Tibial nerve (tissue), 4 donors: ENCODE results near the gene RIPOR3. TPM values are rescaled to one million over a fixed set of nuclear protein-coding genes. Genes with fewer than 3 reads are reported as not detected.
"Not testable (repeated sequence)": the region's sequence is repeated elsewhere in the genome, so short reads cannot be mapped to it uniquely, and the experiment has no call there.

Experiments used
- DNase-seq, 2 donors: peaks; one replicate each; pipeline ENCODE4 v3.0.0-alpha.2; 2019; ENCODE audit warnings: low spot score in 2 of 2
- H3K27ac ChIP-seq, 4 donors: fragments of 200-600 bp; sonication (generic) in 3 of 4; one replicate each; pipeline ENCODE4 v1.5.1; 2017 to 2019; ENCODE audit warnings: mild to moderate bottlenecking in 1 of 4
- H3K27me3 ChIP-seq, 2 donors: fragments of 200-600 bp; sonication (generic) in 1 of 2; one replicate each; pipeline versions ENCODE4 v1.5.1 to v1.6.0; 2017 to 2019
- H3K36me3 ChIP-seq, 3 donors: fragments of 200-600 bp; sonication (generic); one replicate each; pipeline ENCODE4 v1.5.1; 2018 to 2019
- H3K4me1 ChIP-seq, 4 donors: fragments of 200-600 bp; sonication (generic) in 3 of 4; one replicate each; pipeline ENCODE4 v1.5.1; 2017 to 2019
- H3K4me3 ChIP-seq, 4 donors: fragments of 200-600 bp; sonication (generic) in 3 of 4; one replicate each; pipeline ENCODE4 v1.5.1; 2017 to 2019; ENCODE audit warnings: mild to moderate bottlenecking in 1 of 4, moderate library complexity in 1 of 4
- H3K9me3 ChIP-seq, 4 donors: fragments of 200-600 bp; sonication (generic) in 3 of 4; one replicate each; pipeline ENCODE4 v1.5.1; 2017 to 2019
- EP300 ChIP-seq, 2 donors: sonication (generic); formaldehyde crosslinking; IDR thresholded peaks; one replicate each; pipeline ENCODE4 v1.6.1; 2017; ENCODE audit warnings: antibody characterized with exemption in 2 of 2, mild to moderate bottlenecking in 1 of 2
- POLR2A ChIP-seq, 2 donors: fragments of 450-650 bp; IDR thresholded peaks; one replicate each; pipeline ENCODE4 v1.6.1; 2017; ENCODE audit warnings: antibody characterized with exemption in 2 of 2, mild to moderate bottlenecking in 2 of 2, moderate library complexity in 2 of 2
- WGBS, 2 donors: methylation state at CpG; one replicate each; pipeline ENCODE4 v1.1.5; 2018; 5-methylcytosine and 5-hydroxymethylcytosine counted together
- total RNA-seq, 4 donors: library from RNA; depleted of rRNA; stranded (reverse); fragments of >200 nt; gene quantifications; one replicate each; pipeline ENCODE4 v1.1.0, GENCODE V29; 2016
- TF ChIP-seq, protein P1 (sequence below), 5 experiments: fragments of 200-600 bp in 3 of 5; fragments of 450-650 bp in 2 of 5; sonication (generic) in 3 of 5; IDR thresholded peaks; one replicate each; pipeline ENCODE4 v1.5.1; 2016 to 2019; ENCODE audit warnings: antibody characterized with exemption in 5 of 5, mild to moderate bottlenecking in 3 of 5, moderate library complexity in 2 of 5

Gene RIPOR3
- total RNA-seq, 4 donors from 2014 or later = 24.5 to 73.0 (median 35.5) TPM

DNA sequence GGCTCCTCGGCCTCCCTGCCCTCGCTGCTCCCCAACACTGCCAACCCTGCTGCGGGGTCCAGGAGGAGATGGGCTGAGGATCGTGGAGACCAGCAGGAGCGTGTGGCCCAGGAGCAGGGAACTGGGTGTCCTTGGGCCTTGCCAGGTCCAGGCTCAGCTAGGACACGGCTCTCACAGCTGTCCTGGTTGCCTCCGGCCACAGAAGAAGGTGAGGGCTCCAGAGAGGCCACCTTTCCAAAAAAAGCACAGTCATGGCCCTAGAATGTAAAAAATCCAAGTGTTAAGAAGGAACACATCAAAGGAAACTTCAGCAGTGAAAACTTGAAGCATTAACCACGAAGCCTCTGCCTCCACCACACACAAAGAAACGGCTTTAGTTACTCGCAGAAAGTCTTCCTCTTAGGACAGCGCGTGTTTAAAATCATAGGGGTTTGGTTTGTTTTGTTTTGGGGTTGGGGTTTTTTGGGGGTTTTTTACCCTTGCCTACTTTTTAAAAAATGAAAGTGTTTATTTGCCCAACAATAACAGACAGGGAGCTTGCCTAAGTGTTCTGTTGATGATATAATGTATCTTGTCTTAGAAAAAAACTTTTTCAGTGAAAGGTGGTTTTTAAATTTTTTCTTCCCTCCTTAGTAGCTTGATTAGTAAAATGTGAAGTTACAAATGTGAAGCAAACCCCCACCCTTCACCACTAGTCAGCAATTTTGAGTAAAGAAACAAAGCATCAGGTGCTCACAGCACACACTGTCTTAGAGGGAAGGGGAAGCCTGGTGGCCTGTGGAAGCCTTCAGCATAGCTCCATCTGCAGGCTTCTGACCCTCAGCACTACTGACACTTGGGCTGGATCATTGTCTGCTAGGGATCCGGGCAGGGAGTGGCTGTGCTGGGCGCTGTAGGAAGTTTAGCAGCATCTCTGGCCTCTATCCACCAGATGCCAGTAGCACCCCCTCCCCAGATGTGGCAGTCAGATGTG lies 121.2 kb downstream of the RIPOR3 start:
- no peaks in the 10 kb centered on the region for H3K27me3 ChIP-seq
- no peaks in the 10 kb centered on the region for H3K9me3 ChIP-seq
- no peak overlapping the region for H3K4me3 ChIP-seq
- WGBS, 2 donors = 80 to 84% methylated on average over 13 of the region's 14 CpGs
- H3K36me3 ChIP-seq = peaks cover 0 to 57% (median 14%) of the 10 kb centered on the region in 3 donors
- TF ChIP-seq POLR2A (IDR thresholded peaks at IDR 0.05) = no peak
- TF ChIP-seq, protein P1, sequence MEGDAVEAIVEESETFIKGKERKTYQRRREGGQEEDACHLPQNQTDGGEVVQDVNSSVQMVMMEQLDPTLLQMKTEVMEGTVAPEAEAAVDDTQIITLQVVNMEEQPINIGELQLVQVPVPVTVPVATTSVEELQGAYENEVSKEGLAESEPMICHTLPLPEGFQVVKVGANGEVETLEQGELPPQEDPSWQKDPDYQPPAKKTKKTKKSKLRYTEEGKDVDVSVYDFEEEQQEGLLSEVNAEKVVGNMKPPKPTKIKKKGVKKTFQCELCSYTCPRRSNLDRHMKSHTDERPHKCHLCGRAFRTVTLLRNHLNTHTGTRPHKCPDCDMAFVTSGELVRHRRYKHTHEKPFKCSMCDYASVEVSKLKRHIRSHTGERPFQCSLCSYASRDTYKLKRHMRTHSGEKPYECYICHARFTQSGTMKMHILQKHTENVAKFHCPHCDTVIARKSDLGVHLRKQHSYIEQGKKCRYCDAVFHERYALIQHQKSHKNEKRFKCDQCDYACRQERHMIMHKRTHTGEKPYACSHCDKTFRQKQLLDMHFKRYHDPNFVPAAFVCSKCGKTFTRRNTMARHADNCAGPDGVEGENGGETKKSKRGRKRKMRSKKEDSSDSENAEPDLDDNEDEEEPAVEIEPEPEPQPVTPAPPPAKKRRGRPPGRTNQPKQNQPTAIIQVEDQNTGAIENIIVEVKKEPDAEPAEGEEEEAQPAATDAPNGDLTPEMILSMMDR (IDR thresholded peaks at IDR 0.05) = peak in 2 of 5 experiments; percentile 18 to 26
- no peak for DNase-seq
- H3K4me1 ChIP-seq = peaks cover 0 to 56% (median 10%) of the 10 kb centered on the region in 4 donors
- H3K27ac ChIP-seq = peak overlapping the region in 2 of 4 donors; percentile 23 to 59

DNA sequence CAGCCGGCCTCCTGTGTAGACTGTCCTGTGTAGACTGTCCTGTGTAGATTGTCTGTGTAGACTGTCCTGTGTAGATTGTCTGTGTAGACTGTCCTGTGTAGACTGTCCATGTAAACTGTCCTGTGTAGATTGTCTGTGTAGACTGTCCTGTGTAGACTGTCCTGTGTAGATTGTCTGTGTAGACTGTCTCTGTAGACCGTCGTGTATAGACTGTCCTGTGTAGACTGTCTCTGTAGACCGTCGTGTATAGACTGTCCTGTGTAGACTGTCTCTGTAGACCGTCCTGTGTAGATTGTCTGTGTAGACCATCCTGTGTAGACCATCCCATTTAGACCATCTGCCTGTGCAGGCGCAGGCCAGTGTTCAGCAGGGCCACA lies 121.9 kb downstream of the RIPOR3 start:
- peaks cover 0 to 52% (median 18%) of the 10 kb centered on the region in 3 donors for H3K36me3 ChIP-seq
- H3K4me3 ChIP-seq, H3K9me3 ChIP-seq, DNase-seq, H3K27me3 ChIP-seq: not testable (repeated sequence)
- WGBS, 2 donors = 90 to 95% methylated on average over 7 of the region's 7 CpGs
- peaks cover 0 to 60% (median 10%) of the 10 kb centered on the region in 4 donors for H3K4me1 ChIP-seq
- H3K27ac ChIP-seq = peak overlapping the region in 2 of 4 donors; percentile 23 to 59

DNA sequence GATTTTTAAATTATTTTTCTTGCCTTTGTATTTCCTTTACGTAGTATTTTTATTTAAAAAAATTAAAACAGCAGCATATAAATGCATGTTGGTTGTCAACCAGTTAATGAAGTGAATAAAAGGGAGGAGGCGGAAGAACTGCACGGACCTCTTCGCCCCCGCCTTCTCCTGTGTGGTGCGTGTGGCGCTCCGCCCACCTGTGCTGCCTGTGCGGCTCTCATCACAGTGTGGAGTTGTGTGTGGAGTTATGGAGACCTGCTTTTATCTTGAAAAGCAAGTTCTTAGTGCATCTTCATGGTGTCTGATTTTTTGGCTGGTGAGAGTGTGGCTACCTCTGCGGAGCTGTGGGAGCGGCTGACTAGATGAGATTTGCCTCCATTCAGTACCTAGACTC lies 122.8 kb downstream of the RIPOR3 start:
- Histone ChIP-seq H3K27me3 (no peaks in the 10 kb centered on the region), H3K4me1 (peaks cover 0 to 53% (median 10%) of the 10 kb centered on the region in 4 donors), H3K9me3 (no peaks in the 10 kb centered on the region), H3K4me3 (no peak overlapping the region), H3K27ac (no peak overlapping the region), H3K36me3 (peaks cover 0 to 46% (median 14%) of the 10 kb centered on the region in 3 donors)
- TF ChIP-seq, protein P1 (IDR thresholded peaks at IDR 0.05) = no peak
- TF ChIP-seq EP300 (IDR thresholded peaks at IDR 0.05) (no peak), POLR2A (IDR thresholded peaks at IDR 0.05) (no peak)
- 73% methylated on average over 11 of the region's 11 CpGs for WGBS, 2 donors
- no peak for DNase-seq

DNA sequence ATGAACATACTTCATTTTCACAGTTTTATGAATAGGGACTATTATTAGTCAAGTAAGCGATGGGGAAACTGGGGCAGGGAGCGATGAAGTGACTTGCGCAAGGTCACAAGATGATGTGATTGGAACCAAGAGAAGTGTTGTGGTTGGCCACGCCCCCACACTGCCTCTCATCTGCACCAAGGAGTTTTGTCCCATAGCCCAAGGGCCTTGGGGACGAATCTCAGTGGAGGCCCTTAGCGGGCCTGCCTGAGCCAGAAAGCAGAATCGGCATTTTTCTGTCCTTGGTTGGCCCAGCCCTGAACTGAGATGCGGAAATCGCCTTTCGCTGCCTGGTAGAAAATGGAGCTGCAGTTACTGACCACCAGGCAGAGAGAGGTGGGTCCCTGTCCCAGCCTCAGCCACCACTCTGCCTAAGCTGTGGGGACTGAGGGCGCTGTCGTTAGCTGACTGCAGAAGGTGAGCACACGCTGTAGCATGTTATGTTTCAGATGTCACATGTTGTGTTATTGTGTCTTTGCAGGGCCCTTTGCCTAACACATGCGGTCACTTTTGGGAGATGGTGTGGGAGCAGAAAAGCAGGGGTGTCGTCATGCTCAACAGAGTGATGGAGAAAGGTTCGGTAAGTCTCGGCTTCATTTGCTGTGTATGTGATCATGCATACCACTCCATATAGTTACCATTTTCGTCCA lies 123.3 kb downstream of the RIPOR3 start:
- Histone ChIP-seq H3K27me3 (no peaks in the 10 kb centered on the region), H3K4me1 (peaks cover 0 to 47% (median 7%) of the 10 kb centered on the region in 4 donors), H3K36me3 (peaks cover 0 to 46% (median 14%) of the 10 kb centered on the region in 3 donors), H3K4me3 (no peak overlapping the region), H3K27ac (no peak overlapping the region), H3K9me3 (no peaks in the 10 kb centered on the region)
- TF ChIP-seq, protein P1 (IDR thresholded peaks at IDR 0.05) = no peak
- TF ChIP-seq EP300 (IDR thresholded peaks at IDR 0.05) = no peak
- no peak for TF ChIP-seq POLR2A (IDR thresholded peaks at IDR 0.05)
- no peak for DNase-seq
- 88 to 92% methylated on average over 18 of the region's 18 CpGs for WGBS, 2 donors

DNA sequence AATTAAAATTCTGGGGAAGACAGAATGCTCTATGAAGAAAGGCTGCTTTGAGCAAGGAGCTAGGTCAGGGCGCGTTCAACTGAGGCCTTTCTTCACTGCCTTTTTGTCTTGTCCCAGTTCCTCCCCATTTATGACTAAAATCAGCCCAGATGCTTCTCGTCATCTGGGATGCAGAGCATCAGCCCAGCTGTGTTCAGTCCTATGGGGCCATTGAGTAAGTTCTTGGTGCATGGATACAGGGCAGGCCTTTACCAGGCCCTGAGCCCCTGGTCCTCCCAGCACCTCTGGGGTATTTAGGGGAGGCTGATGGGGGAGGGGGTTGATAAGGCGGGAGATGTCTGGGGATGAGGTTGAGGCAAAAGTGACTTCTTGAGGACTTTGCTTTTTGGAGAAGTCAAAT lies 125.5 kb downstream of the RIPOR3 start:
- H3K27me3 ChIP-seq = no peaks in the 10 kb centered on the region
- H3K36me3 ChIP-seq = peaks cover 0 to 61% (median 21%) of the 10 kb centered on the region in 3 donors
- TF ChIP-seq, protein P1 (IDR thresholded peaks at IDR 0.05) = no peak
- TF ChIP-seq POLR2A (IDR thresholded peaks at IDR 0.05) (no peak), EP300 (IDR thresholded peaks at IDR 0.05) (no peak)
- no peak overlapping the region for H3K27ac ChIP-seq
- no peak overlapping the region for H3K4me3 ChIP-seq
- no peaks in the 10 kb centered on the region for H3K9me3 ChIP-seq
- peaks cover 0 to 38% (median 9%) of the 10 kb centered on the region in 4 donors for H3K4me1 ChIP-seq
- DNase-seq = no peak
- 76 to 78% methylated on average over 4 of the region's 4 CpGs for WGBS, 2 donors
